Heart left ventricle (tissue), 16 donors: ENCODE data around the gene YIF1B. TPM values are rescaled to one million over a fixed set of nuclear protein-coding genes. Genes with fewer than 3 reads are reported as not detected.

Source experiments
- ATAC-seq, 4 donors: fragments of 200-7000 bp; cut with Tn5 transposase; one replicate each; pipeline ENCODE4 v1.9.1; 2020 to 2022; ENCODE audit warnings: moderate library complexity in 4 of 4, mild to moderate bottlenecking in 3 of 4, moderate number of reproducible peaks in 1 of 4
- DNase-seq, 5 donors: peaks; one replicate each; pipeline ENCODE4 v3.0.0-alpha.2; 2020
- H3K27ac ChIP-seq, 12 donors: fragments of 200-600 bp; sonication (generic) in 4 of 12; one replicate each; pipeline versions ENCODE4 v1.5.0 to v1.8.0; 2016 to 2022; ENCODE audit warnings: mild to moderate bottlenecking in 2 of 12
- H3K27me3 ChIP-seq, 9 donors: fragments of 200-600 bp; sonication (generic) in 2 of 9; one replicate each; pipeline versions ENCODE4 v1.5.1 to v1.8.0; 2016 to 2022; ENCODE audit warnings: mild to moderate bottlenecking in 3 of 9
- H3K36me3 ChIP-seq, 9 donors: fragments of 200-600 bp; sonication (generic) in 2 of 9; one replicate each; pipeline versions ENCODE4 v1.5.0 to v1.8.0; 2018 to 2022; ENCODE audit warnings: mild to moderate bottlenecking in 2 of 9
- H3K4me1 ChIP-seq, 12 donors: fragments of 200-600 bp; sonication (generic) in 4 of 12; one replicate each; pipeline versions ENCODE4 v1.5.0 to v1.8.0; 2016 to 2022; ENCODE audit warnings: mild to moderate bottlenecking in 3 of 12
- H3K4me3 ChIP-seq, 12 donors: fragments of 200-600 bp; sonication (generic) in 4 of 12; one replicate each; pipeline versions ENCODE4 v1.5.0 to v1.8.0; 2017 to 2022; ENCODE audit warnings: mild to moderate bottlenecking in 9 of 12, moderate library complexity in 4 of 12
- H3K9me3 ChIP-seq, 12 donors: fragments of 200-600 bp; sonication (generic) in 4 of 12; one replicate each; pipeline versions ENCODE4 v1.5.0 to v1.8.0; 2016 to 2022; ENCODE audit warnings: mild to moderate bottlenecking in 1 of 12
- POLR2A ChIP-seq, 2 donors: fragments of 450-650 bp; IDR thresholded peaks; one replicate each; pipeline ENCODE4 v1.6.1; 2017; ENCODE audit warnings: antibody characterized with exemption in 2 of 2, mild to moderate bottlenecking in 2 of 2, moderate library complexity in 2 of 2
- WGBS, 4 donors: extraction: QIAGEN DNeasy Blood & Tissue Kit in 2 of 4; methylation state at CpG; one replicate each; pipeline versions ENCODE4 v1.1.5 to v1.1.7; 2013 to 2018; 5-methylcytosine and 5-hydroxymethylcytosine counted together
- intact Hi-C, 10 donors: fragments of 100-400 bp; cut with DNase I; formaldehyde crosslinking; loops; one replicate each; pipeline versions ENCODE4 v1.11.1 to v1.14.2; 2022
- polyA plus RNA-seq, 2 donors: library from polyadenylated mRNA; stranded (reverse); fragments of 200-250 nt; gene quantifications; one replicate each; pipeline ENCODE4 v1.2.3, GENCODE V29; 2013
- total RNA-seq, 9 donors: library from RNA; depleted of rRNA in 2 of 9; stranded (reverse); fragments of >200 nt in 2 of 9; fragmentation: NEBNext Ultra II Directional in 3 of 9; extraction: Animal tissue kit (Norgen Biotek cat#: 25700) in 3 of 9; gene quantifications; one replicate each; pipeline versions ENCODE4 v1.1.0 to v1.2.4, GENCODE V29; 2016 to 2023
- TF ChIP-seq, protein P1 (sequence below), 12 donors: fragments of 200-600 bp; sonication (generic) in 4 of 12; IDR thresholded peaks; one replicate each; pipeline versions ENCODE4 v1.5.0 to v1.8.0; 2018 to 2022; ENCODE audit warnings: antibody characterized with exemption in 12 of 12, mild to moderate bottlenecking in 5 of 12
- donor health status: ischemic (EF 13 %, LVEDD 7.1; RV severe dilation, severe dysfunction).
- donor health status: healthy with polysubstance abuse.
- donor health status: DM: no; HTN: yes; CAD: no.
- donor health status: DM: no; HTN: no; CAD: no.
- donor health status: ischemic (EF 25% LVEDD 6.9; RV normal size, moderate dysfunction).
- donor health status: ischemic (EF 25% LVEDD 5.7; RV mildly dilated, moderate dysfunction).
- donor health status: healthy.
- donor health status: DM: yes; HTN: yes; CAD: no.
- donor health status: ischemic (EF 35%, LVEDD 5.7; RV mildly dilated, moderate dysfunction).
- donor health status: nonischemic (EF 11% LVEDD 7.7; RV severe dilation, severe dysfunction).
- donor health status: DM: yes; HTN: yes; CAD: no.
- donor health status: PGD.
- donor health status: ischemic (EF 29% LVEDD 5.4; RV normal size, mild dysfunction).
- donor health status: nonischemic (EF 23%, LVEDD 6.1; RV moderate dilation, normal function).

The YIF1B gene
- total and polyA plus RNA-seq, 11 donors: 26.4 to 113 (median 32.5) TPM

- DNase-seq: no peak
- TF ChIP-seq, protein P1, sequence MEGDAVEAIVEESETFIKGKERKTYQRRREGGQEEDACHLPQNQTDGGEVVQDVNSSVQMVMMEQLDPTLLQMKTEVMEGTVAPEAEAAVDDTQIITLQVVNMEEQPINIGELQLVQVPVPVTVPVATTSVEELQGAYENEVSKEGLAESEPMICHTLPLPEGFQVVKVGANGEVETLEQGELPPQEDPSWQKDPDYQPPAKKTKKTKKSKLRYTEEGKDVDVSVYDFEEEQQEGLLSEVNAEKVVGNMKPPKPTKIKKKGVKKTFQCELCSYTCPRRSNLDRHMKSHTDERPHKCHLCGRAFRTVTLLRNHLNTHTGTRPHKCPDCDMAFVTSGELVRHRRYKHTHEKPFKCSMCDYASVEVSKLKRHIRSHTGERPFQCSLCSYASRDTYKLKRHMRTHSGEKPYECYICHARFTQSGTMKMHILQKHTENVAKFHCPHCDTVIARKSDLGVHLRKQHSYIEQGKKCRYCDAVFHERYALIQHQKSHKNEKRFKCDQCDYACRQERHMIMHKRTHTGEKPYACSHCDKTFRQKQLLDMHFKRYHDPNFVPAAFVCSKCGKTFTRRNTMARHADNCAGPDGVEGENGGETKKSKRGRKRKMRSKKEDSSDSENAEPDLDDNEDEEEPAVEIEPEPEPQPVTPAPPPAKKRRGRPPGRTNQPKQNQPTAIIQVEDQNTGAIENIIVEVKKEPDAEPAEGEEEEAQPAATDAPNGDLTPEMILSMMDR (IDR thresholded peaks at IDR 0.05): no peak
- no peak for TF ChIP-seq POLR2A (IDR thresholded peaks at IDR 0.05)
- H3K9me3 ChIP-seq: no peaks in the 10 kb centered on the region
Measured at GRCh38 chr19:38308926-38309614, 6.7 kb downstream of the YIF1B start.

DNA sequence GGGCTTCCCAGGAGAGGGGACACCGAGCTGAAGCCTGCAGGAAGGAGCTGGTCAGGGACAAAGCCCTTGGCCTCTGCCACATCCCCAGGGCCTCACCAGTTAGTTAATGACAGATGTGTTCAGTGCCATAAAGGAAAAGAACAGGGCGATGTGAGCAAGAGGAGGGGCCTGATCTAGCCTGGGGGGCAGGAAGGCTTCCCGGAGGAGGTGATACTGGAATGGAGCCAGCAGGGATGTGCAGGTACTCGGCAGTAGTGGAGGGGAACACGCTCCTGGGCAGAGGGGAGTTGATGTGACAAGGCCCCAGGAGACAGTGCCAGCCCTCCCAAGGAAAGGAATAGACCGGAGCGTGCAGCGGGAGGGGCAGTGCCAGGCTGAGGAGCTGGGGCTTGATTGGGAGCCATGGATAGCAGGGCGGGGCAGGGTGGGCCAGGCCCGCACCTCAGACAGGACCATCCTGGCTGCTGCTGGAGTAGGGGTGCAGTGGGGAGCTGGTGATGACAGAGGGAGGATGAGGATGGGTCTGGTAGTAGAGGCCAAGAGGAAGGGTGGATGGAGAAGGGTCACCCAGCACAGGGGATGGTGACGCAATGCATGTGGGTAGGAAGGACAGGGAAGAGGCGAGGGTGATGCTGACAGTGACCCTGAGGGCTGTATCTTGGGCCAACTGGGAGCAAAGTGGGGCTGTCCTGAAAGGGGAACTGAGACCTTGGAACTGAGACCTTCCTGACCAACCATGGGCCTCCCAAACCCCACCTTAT is 7.6 kb downstream of the YIF1B start:
- H3K4me1 ChIP-seq: peaks cover 0 to 7% (median 0%) of the 10 kb centered on the region in 12 donors
- no peak overlapping the region for H3K4me3 ChIP-seq
- WGBS, 4 donors: 91 to 94% (median 92%) methylated on average over 12 of the region's 12 CpGs
- TF ChIP-seq, protein P1 (IDR thresholded peaks at IDR 0.05): no peak
- no peak for TF ChIP-seq POLR2A (IDR thresholded peaks at IDR 0.05)
- H3K9me3 ChIP-seq: no peaks in the 10 kb centered on the region
- no peak overlapping the region for H3K27ac ChIP-seq
- intact Hi-C loops: no loop called here
- H3K36me3 ChIP-seq: peaks cover 0 to 48% (median 29%) of the 10 kb centered on the region in 9 donors
- H3K27me3 ChIP-seq: no peaks in the 10 kb centered on the region
- ATAC-seq (no peak), DNase-seq (no peak)

More at GRCh38 chr19:38308926-38309614, 6.7 kb downstream of the YIF1B start:
- ATAC-seq: no peak
- Histone ChIP-seq H3K27me3 (no peaks in the 10 kb centered on the region), H3K4me1 (peaks cover 0 to 12% (median 0%) of the 10 kb centered on the region in 12 donors), H3K36me3 (peaks cover 0 to 48% (median 29%) of the 10 kb centered on the region in 9 donors), H3K27ac (no peak overlapping the region), H3K4me3 (no peak overlapping the region)
- intact Hi-C loops: no loop called here
- WGBS, 4 donors: 91 to 94% (median 92%) methylated on average over 22 to 24 of the region's 24 CpGs

DNA sequence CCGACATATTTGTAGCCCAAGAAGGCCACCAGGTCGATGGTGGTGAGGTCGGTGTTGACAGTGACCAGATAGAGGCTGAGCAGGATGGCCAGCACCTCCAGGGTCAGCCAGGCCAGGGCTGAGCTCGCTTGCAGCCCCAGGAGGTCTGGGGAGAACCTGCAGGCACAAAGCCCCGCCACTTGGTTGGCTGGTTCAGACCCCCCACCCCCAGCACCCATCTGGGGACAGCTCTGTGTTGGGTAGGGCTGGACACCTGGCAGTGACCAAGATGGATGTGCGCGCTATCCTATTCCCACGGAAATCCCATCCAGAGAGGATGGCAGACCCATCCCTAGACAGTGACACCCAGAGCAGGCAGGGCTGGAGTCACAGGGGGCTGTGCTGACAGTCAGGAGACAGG is 8.2 kb downstream of the YIF1B start:
- TF ChIP-seq POLR2A (IDR thresholded peaks at IDR 0.05): no peak
- TF ChIP-seq, protein P1 (IDR thresholded peaks at IDR 0.05): no peak
- Histone ChIP-seq H3K27ac (no peak overlapping the region), H3K27me3 (no peaks in the 10 kb centered on the region), H3K4me3 (no peak overlapping the region), H3K9me3 (no peaks in the 10 kb centered on the region), H3K4me1 (peaks cover 0 to 7% (median 0%) of the 10 kb centered on the region in 12 donors), H3K36me3 (peaks cover 0 to 48% (median 29%) of the 10 kb centered on the region in 9 donors)
- DNase-seq (no peak), ATAC-seq (no peak)
- intact Hi-C loops: no loop called here
- 83 to 91% (median 86%) methylated on average over 6 to 8 of the region's 8 CpGs for WGBS, 4 donors

DNA sequence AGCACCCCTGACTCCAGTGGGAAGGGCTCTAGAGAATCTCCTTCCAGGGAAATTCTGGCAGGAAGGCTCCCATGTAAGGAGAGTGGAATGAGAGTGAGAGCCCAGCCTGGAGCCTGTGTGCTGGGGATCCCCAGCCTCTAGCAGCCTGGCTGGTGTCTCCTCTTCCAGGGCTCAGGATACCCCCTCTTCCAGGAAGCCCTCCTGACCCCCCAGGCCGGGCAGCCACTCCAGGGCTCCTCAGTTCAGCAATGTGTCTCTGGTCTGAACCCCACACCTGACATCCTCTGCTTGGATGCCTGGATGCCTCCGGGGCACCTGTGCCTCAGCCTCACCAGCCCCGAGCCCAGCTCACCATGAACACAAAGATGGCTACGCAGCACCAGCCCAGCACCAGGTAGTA is 8.7 kb downstream of the YIF1B start:
- intact Hi-C loops: no loop called here
- ATAC-seq (no peak), DNase-seq (no peak)
- Histone ChIP-seq H3K4me3 (no peak overlapping the region), H3K9me3 (no peaks in the 10 kb centered on the region), H3K4me1 (peaks cover 0 to 7% (median 0%) of the 10 kb centered on the region in 12 donors), H3K36me3 (peaks cover 0 to 48% (median 29%) of the 10 kb centered on the region in 9 donors), H3K27me3 (no peaks in the 10 kb centered on the region), H3K27ac (no peak overlapping the region)
- 94 to 100% (median 95%) methylated on average over 2 to 4 of the region's 4 CpGs for WGBS, 4 donors
- TF ChIP-seq, protein P1 (IDR thresholded peaks at IDR 0.05): no peak
- no peak for TF ChIP-seq POLR2A (IDR thresholded peaks at IDR 0.05)
